ENCODE measurements around the gene SLC35D1. TPM values are rescaled to one million over a fixed set of nuclear protein-coding genes. Genes with fewer than 3 reads are reported as not detected.

The SLC35D1 gene
- total RNA-seq, 1 experiment from 2014 or later = 5.4 TPM

DNA sequence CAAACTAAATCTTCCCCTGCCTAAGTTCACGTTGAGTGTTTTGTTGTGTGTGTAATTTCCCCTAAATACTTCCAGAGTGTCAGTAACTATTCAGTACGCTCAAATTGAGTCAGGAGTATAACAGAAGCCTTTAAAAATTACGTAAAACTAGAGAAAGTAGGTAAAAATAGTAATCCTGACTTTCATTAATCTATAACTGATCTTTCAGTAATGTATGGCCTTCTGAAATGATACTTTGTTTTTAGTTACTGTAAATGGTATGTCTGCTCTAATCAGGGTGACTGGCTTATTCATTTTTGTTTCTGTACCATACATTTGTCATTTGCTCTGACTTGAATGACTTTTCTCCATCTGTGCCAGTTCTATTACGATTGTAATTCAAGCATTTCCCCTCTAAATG is 99.7 kb downstream of the SLC35D1 start:
- in situ Hi-C loops (cut with HindIII; ENCODE audit: low pct_unique_long_range_greater_than_20kb, low sequenced_read_pairs) = no loop called here
- DNase-seq (ENCODE audit: low read depth, low spot score) = no peak

DNA sequence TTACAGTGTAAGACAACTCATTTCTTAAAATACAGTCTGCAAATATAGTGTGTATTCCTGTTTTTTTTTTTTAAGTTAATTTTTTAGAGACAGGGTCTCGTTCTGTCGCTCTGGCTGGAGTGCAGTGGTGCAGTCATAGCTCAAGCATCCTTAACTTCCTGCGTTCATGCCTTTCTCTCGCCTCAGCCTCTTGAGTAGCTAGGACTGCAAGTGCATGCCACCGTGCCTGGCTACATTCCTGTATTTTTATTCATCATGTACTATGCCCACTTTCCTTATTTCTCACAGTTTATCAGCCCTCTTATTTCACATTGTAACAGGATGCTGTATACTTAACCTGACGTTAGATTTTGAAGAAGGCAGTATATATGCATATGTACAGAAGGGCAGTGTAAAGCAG is 102.4 kb downstream of the SLC35D1 start:
- no peak for DNase-seq (ENCODE audit: low read depth, low spot score)
- in situ Hi-C loops (cut with HindIII; ENCODE audit: low pct_unique_long_range_greater_than_20kb, low sequenced_read_pairs) = no loop called here

Small RNA genes within 50 kb of the gene (small RNA-seq; reads per million reads assigned to genes)
- gene RF00322 = 0 reads per million in 2 experiments

Other genes with a start within 250 kb of the SLC35D1 start
- gene DNAI4, start 129.3 kb downstream of the SLC35D1 start, total RNA-seq (2014; rRNA removed; shearing (Covaris generic)) = 0.05 and 0.40 TPM in 2 replicates
- 14.6 and 16.3 TPM in 2 replicates for gene MIER1, start 129.2 kb downstream of the SLC35D1 start, total RNA-seq (2014; rRNA removed; shearing (Covaris generic))
- gene C1orf141, start 80.8 kb upstream of the SLC35D1 start, total RNA-seq (2014; rRNA removed; shearing (Covaris generic)) = not detected in 2 replicates
- 1.5 and 2.4 TPM in 2 replicates for gene IL23R, start 112.3 kb upstream of the SLC35D1 start, total RNA-seq (2014; rRNA removed; shearing (Covaris generic))